Rectal smooth muscle tissue (tissue), 1 donor: Measurements from ENCODE around the gene NFAT5.
"Not testable (repeated sequence)": the region's sequence is repeated elsewhere in the genome, so short reads cannot be mapped to it uniquely, and the experiment has no call there.

ENCODE experiments used
- H3K27ac ChIP-seq: one replicate; pipeline ENCODE4 v1.7.0; 2013; ENCODE audit warnings: low read depth, low read length, inconsistent platforms
- H3K27me3 ChIP-seq: one replicate; pipeline ENCODE4 v1.7.0; 2013; ENCODE audit warnings: low read length; ENCODE audit not compliant: control insufficient read depth, insufficient read depth
- H3K36me3 ChIP-seq: one replicate; pipeline ENCODE4 v1.7.0; 2013; ENCODE audit warnings: low read length; ENCODE audit not compliant: control insufficient read depth, insufficient read depth
- H3K4me1 ChIP-seq: one replicate; pipeline ENCODE4 v1.7.0; 2013; ENCODE audit warnings: low read length; ENCODE audit not compliant: control insufficient read depth, insufficient read depth
- H3K4me3 ChIP-seq: one replicate; pipeline ENCODE4 v1.7.0; 2013; ENCODE audit warnings: low read length
- H3K9ac ChIP-seq: one replicate; pipeline ENCODE4 v1.7.0; 2013; ENCODE audit warnings: low read length

NFAT5 gene

GRCh38 chr16:69565671-69566239 lies at the start of gene NFAT5:
NFAT5 (plus strand) TSS chr16:69565966; CDS start chr16:69566302, 336 bp downstream.
- peak within 1 kb of the TSS; percentile 90 for H3K9ac ChIP-seq
- H3K4me1 ChIP-seq: peaks cover 12% of the 10 kb centered on the region
- peak within 1 kb of the TSS; percentile 77 for H3K4me3 ChIP-seq
- H3K27ac ChIP-seq: peak within 1 kb of the TSS; percentile 99
- H3K27me3 ChIP-seq: no peaks in the 10 kb centered on the region
- no peaks in the 10 kb centered on the region for H3K36me3 ChIP-seq

DNA sequence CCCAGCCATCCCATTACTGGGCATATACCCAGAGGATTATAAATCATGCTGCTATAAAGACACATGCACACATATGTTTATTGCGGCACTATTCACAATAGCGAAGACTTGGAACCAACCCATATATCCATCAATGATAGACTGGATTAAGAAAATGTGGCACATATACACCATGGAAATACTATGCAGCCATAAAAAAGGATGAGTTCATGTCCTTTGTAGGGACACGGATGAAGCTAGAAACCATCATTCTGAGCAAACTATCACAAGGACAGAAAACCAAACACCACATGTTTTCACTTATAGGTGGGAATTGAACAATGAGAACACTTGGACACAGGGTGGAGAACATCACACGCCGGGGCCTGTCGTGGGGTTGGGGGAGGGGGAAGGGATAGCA lies 47.9 kb upstream of the NFAT5 start:
- not testable (repeated sequence) for H3K27ac ChIP-seq, H3K9ac ChIP-seq, H3K4me3 ChIP-seq, H3K36me3 ChIP-seq, H3K4me1 ChIP-seq, H3K27me3 ChIP-seq

GRCh38 chr16:69520413-69520799 lies 45.4 kb upstream of the NFAT5 start:
- no peaks in the 10 kb centered on the region for H3K27me3 ChIP-seq
- H3K9ac ChIP-seq: no peak overlapping the region
- no peak overlapping the region for H3K27ac ChIP-seq
- H3K4me1 ChIP-seq: no peaks in the 10 kb centered on the region
- no peak overlapping the region for H3K4me3 ChIP-seq
- no peaks in the 10 kb centered on the region for H3K36me3 ChIP-seq

GRCh38 chr16:69520800-69521602 lies 44.8 kb upstream of the NFAT5 start:
- Histone ChIP-seq H3K27ac (no peak overlapping the region), H3K36me3 (no peaks in the 10 kb centered on the region), H3K4me3 (no peak overlapping the region), H3K27me3 (no peaks in the 10 kb centered on the region), H3K4me1 (no peaks in the 10 kb centered on the region), H3K9ac (no peak overlapping the region)

DNA sequence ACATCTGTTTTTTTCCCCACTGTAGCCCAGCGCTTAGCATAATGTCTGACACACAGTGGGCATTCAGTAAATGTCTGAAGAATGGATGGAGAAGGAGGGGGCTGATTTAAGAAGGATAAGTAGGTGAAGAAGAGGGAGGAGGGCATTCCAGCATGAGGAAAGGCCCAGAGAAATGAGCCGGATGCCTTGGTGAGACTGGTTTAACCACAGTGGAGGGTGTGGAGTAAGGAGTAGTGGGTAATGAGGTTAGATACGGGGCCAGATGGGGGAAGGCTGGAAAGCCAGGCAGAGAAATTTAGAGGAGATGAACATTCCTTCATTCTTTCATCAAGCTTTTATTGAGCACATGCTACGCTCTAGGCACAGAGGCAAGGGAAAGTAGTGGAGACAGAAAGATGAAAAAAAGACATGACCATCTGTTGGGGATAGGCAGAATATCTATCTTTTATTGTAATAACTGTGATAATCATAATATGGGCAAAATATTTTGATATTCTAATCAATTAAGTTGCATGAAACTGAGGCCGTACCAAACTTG lies 43.7 kb upstream of the NFAT5 start:
- Histone ChIP-seq H3K4me3 (no peak overlapping the region), H3K9ac (no peak overlapping the region), H3K27me3 (no peaks in the 10 kb centered on the region), H3K27ac (no peak overlapping the region), H3K4me1 (no peaks in the 10 kb centered on the region), H3K36me3 (no peaks in the 10 kb centered on the region)

DNA sequence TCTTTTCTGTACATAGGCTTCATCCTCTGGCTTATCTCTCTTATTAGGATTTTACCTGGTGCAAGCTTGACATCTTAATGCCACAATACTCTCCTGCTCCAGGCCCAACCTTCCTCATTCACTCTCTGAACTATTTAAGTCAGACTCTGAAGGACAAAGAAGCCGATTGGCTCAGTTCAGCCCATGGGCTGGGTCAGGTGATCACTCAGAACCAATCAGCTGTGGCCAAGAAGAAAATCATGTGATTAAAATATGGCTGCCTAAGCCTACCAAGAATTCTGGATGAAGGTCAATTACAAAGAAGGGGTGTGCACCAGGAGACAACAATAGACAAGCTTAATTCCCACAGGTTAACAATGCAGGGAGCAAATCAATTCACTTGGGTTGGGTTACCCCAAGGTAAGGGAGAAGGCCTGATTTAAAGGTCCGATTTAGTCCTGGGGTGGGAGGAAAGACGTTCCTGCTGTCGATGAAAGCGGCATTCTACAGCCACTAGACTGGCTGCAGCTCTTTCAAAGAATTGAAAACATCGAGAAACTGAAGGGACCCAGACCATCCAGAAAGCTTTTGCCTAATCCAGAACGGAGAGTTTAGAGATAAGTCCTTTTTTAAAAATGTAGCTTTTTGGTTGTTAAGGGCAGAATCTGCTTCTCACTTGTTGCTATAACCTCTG lies 42.9 kb upstream of the NFAT5 start:
- H3K4me1 ChIP-seq: no peaks in the 10 kb centered on the region
- H3K9ac ChIP-seq: no peak overlapping the region
- no peaks in the 10 kb centered on the region for H3K36me3 ChIP-seq
- no peaks in the 10 kb centered on the region for H3K27me3 ChIP-seq
- H3K4me3 ChIP-seq: no peak overlapping the region
- H3K27ac ChIP-seq: no peak overlapping the region

DNA sequence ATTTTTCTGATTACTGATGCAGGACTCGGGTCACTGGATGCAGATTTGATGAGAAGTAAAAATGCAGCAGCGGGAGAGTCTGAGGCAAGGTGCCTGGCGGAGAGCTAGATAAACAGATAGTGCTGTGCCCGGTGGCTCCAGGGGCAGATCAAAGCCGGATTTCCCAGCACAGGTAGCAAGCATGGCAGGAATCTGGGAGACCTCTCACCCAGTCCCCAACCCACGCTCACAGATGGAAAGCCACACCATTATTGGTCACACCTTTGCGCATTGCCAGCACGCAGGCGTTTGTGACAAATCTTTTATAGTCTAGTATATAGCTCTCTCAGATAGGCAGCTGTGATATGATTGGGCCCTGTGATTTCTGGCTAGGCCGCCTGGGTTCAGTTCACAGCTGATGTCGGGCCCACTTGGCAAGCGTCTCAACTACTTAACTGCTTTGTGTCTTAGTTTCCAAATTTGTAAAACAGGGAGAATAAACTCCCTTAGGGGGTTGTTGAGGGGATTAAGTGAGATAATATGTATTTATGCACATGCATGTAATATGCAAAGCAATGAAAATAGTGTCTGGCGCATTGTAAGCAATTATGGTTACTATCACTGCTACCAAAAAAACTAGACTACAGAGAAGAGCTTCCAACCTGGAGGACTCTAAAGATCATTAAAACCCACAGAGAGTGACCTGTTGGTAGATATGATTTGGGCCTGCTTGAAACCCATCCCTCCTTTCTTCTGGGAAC lies 42.0 kb upstream of the NFAT5 start:
- Histone ChIP-seq H3K4me3 (no peak overlapping the region), H3K36me3 (no peaks in the 10 kb centered on the region), H3K27ac (no peak overlapping the region), H3K4me1 (no peaks in the 10 kb centered on the region), H3K9ac (no peak overlapping the region), H3K27me3 (no peaks in the 10 kb centered on the region)

- no peaks in the 10 kb centered on the region for H3K4me1 ChIP-seq
- no peak overlapping the region for H3K27ac ChIP-seq
- no peak overlapping the region for H3K4me3 ChIP-seq
- no peaks in the 10 kb centered on the region for H3K36me3 ChIP-seq
- H3K9ac ChIP-seq: no peak overlapping the region
- no peaks in the 10 kb centered on the region for H3K27me3 ChIP-seq
These were observed 38.7 kb upstream of the NFAT5 start for GRCh38 chr16:69526831-69527655.

DNA sequence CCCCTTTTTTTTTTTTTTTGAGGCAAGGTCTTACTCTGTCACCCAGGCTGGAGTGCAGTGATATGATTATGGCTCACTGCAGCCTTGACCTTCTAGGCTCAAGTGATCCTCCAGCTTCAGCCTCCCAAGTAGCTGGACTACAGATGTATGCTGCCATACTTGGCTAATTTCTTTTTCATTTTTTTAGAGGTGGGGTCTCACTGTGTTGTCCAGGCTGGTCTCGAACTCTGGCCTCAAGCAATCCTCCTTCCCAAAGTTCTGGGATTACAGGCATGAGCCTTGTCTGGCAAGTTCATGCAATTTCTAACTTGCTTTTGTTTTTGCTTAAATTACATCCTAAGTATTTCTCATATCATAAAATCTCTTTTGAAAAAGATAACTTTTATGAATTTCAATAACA lies 33.8 kb upstream of the NFAT5 start:
- Histone ChIP-seq H3K4me3 (no peak overlapping the region), H3K36me3 (no peaks in the 10 kb centered on the region), H3K4me1 (no peaks in the 10 kb centered on the region), H3K27ac (no peak overlapping the region), H3K9ac (no peak overlapping the region), H3K27me3 (no peaks in the 10 kb centered on the region)

DNA sequence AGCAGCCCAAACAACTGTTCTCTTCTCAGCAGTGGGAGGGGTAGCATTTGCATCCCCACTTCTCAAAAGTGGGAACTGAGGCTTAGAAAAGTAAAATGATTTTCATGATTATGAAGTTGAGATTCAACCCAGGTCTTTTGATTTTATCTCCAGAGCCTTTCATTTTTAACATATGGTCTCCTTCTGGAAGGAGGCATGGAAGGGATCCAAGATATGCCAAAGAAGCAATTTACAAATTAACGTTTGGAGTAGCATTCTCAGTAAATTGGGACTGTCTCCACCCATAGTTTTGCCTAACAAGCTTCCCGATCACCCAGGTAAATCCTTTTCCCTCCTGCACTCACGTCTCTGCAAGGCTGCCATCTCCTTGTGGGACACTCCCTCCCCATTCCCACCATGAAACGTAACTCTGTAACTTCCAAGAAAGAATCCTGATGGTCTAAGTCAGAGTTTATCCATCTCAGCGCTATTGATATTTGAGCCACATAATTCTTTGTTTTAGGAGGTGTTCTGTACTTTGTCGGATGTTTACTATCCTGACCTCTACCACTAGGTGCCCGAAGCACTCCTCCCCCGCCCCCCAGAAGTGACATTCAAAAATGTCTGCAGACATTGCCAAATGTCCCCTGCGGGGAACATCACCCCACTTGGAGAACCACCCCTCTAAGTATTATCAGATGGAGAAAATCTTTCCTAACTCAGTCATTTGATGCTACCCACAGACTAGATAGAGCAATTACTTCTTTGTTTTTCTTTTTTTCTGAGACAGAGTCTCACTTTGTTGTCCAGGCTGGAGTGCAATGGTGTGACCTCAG lies 32.9 kb upstream of the NFAT5 start:
- Histone ChIP-seq H3K27me3 (no peaks in the 10 kb centered on the region), H3K36me3 (no peaks in the 10 kb centered on the region), H3K27ac (no peak overlapping the region), H3K9ac (no peak overlapping the region), H3K4me3 (no peak overlapping the region), H3K4me1 (no peaks in the 10 kb centered on the region)

GRCh38 chr16:69534720-69535119 lies 31.0 kb upstream of the NFAT5 start:
- Histone ChIP-seq H3K9ac (no peak overlapping the region), H3K36me3 (no peaks in the 10 kb centered on the region), H3K4me3 (no peak overlapping the region), H3K4me1 (no peaks in the 10 kb centered on the region), H3K27me3 (no peaks in the 10 kb centered on the region), H3K27ac (no peak overlapping the region)
